GM19035 (cell line): ENCODE results near the gene PLCH2.

Experiments
- ATAC-seq: cut with Tn5 transposase; IDR thresholded peaks from one replicate; pipeline ENCODE4 v1.9.1; 2021; ENCODE audit not compliant: unreplicated experiment

PLCH2 gene

GRCh38 chr1:2526824-2527555 lies 50.9 kb downstream of the PLCH2 start:
- peak; percentile 26 for ATAC-seq

DNA sequence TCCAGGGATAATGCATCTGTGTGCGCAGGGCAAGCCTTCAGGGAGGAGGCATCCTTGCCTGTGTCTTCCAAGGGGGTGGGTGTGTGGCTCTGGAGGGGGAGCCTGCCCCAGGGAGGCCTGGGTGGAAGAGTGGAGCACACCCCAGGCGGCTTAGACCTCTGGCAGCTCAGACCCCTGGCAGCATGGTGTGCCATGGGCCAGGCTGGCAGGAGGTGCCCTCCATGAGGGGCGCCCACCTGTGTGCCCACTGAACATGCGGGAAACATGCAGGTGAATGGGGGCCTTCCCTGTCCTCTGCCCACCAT lies 51.4 kb downstream of the PLCH2 start:
- ATAC-seq: no peak

GRCh38 chr1:2528016-2528415 lies 51.9 kb downstream of the PLCH2 start:
- no peak for ATAC-seq

GRCh38 chr1:2528611-2528965 lies 52.5 kb downstream of the PLCH2 start:
- ATAC-seq: no peak

- no peak for ATAC-seq
Measured at GRCh38 chr1:2528966-2529783, 53.1 kb downstream of the PLCH2 start.

GRCh38 chr1:2529784-2530512 lies 53.9 kb downstream of the PLCH2 start, which contains the start of gene HES5:
HES5 (minus strand) TSS chr1:2530263; CDS start chr1:2530164, 99 bp downstream.
- no peak for ATAC-seq

DNA sequence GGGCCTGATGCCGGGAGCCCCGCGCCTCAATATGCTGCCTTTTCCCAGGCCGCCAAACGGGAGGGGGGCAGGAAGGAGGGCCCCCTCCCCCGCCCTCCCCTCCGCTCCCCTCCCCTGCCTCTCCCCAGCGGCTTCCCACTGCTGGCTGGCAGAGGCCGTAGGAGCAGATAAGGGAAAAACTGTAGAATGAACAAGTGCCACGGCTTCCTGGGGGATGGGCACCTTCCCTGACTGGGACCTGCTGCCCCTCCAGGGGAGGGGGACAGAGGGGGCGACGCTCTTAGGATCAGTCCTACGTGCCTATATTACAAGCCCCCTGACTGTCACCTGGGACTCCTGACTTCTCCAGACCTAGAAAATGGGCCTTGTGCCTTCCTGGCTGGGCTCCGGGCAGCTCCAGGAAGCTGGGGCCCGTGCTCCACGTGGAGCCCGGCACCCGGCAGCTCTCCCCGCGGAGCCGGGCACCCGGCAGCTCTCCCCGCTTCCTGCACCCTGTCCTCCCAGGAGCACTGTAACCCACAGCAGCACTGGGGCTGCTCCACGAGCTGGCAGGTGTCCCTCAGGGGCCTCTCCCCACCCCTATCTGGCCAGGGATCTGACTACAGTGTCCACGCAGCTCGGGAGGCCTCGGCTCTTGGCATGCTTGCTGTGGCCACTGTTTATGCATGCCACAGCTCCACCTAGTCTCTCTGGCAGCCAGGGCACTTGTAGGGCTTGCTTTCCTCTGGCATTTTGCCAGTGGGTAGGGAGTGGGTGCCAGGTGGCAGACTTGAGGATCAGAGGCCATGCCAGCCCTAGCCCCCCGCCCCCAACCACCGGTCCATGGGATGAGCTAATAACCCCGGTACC lies 54.6 kb downstream of the PLCH2 start:
- ATAC-seq: no peak

DNA sequence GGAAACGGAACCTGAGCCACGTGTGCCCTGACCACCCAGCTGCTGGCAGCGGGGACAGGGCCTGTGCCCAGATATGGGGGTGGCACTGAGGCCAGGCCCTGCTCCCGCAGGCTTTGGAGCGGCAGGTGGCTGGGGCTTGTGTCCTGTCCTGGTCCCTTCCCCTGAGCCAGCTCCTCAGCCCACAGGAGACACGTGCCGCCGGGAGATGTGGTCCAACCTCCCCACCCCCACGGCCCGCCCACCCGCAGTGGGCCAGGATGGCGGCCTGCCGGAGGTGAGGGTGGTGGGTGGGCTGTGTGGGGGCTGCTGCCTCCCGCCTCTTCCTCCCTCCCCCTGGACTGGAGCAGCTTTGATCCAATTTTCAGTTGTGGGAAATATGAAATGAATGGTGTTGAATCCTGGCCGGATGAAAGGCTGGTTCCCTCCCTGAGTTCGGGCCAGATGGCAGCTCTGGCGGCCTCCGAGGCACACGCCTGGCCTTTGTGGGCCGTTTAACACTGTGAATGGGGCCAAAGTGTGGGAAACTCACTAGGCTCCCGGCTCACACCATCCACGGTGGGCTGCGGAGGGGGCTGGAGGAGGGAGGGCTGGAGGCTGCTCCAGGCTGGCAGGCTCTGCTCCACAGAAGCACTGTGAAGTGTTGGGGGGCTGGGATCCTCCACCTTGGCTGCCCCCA lies 56.5 kb downstream of the PLCH2 start:
- ATAC-seq: no peak

GRCh38 chr1:2533365-2533764 lies 57.3 kb downstream of the PLCH2 start:
- no peak for ATAC-seq

- no peak for ATAC-seq
Measured at GRCh38 chr1:2534315-2534686, 58.2 kb downstream of the PLCH2 start.

- no peak for ATAC-seq
Measured at GRCh38 chr1:2534687-2535441, 58.8 kb downstream of the PLCH2 start.

DNA sequence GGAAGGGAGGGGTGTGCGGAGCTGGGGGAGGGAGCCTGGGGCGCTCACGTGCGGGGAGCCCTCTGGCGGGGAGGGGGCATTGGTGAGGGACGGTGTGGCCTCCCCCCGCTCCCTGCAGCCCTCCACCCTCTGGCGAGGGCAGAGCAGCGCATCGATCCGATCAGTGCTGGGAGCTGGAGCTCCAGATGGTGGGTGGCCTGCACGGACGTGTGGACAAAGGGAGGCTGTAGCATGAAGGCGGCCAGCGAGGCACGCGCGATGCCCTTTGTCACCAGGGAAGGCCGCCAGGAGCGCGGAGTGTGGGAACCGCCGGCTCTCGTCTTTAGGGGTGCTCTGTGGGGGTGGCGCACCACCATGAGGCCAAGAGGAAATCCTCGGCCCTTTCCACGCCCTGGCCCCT lies 59.4 kb downstream of the PLCH2 start:
- ATAC-seq: no peak

- ATAC-seq: no peak
Measured at GRCh38 chr1:2535981-2536380, 59.9 kb downstream of the PLCH2 start.

- no peak for ATAC-seq
Measured at GRCh38 chr1:2537784-2538115, 61.7 kb downstream of the PLCH2 start.

DNA sequence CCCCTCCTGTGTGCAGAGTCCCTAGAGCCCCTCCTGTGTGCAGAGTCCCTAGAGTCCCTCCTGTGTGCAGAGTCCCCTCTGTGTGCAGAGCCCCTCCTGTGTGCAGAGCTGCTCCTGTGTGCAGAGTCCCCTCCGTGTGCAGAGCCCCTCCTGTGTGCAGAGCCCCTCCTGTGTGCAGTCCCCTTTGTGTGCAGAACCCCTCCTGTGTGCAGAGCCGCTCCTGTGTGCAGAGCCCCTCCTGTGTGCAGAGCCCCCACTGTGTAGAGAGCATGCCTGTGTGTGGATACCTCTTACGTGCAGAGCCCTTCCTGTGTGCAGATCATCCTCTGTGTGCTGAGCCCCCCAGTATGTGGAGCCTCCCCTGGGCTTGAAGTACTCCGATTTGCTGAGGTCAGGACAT lies 62.3 kb downstream of the PLCH2 start:
- no peak for ATAC-seq

DNA sequence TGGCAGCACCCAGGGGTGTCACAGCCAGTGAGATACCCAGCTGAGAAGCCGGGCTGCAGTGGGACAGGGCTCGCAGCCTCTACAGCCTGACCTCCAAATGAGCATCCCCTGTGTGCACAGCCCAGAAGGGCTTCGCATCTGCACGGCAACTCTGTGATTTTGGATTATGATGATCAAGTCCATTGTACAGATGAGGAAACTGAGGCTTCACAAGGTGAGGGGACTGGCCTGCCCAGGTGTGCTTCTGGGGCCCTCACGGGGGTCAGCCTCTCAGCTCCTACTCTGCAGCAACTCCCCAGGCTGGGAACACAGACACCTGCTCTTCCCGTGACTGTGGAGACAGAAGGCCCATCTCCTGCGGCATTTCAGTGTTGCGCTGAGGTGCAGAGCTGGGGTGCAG lies 62.8 kb downstream of the PLCH2 start:
- no peak for ATAC-seq

- ATAC-seq: no peak
Measured at GRCh38 chr1:2539312-2539907, 63.3 kb downstream of the PLCH2 start.

- no peak for ATAC-seq
Measured at GRCh38 chr1:2540816-2541492, 64.9 kb downstream of the PLCH2 start.

- no peak for ATAC-seq
Measured at GRCh38 chr1:2541619-2542245, 65.6 kb downstream of the PLCH2 start.
